Panc1 (cell line): ENCODE data around the gene PSMB7.

Experiments used
- POLR2AphosphoS5 ChIP-seq: IDR thresholded peaks from 2 replicates; pipeline ENCODE4 v1.6.1; 2012; ENCODE audit warnings: mild to moderate bottlenecking, low read depth, low read length, moderate library complexity
- TF ChIP-seq, protein P1 (sequence below): fragments of 450-650 bp; IDR thresholded peaks from 2 replicates; pipeline ENCODE4 v1.5.1; 2017; ENCODE audit warnings: mild to moderate bottlenecking
- TF ChIP-seq, protein P2 (sequence below), 2 experiments: IDR thresholded peaks; 2 replicates each; pipeline ENCODE4 v1.6.1; 2011 to 2012; ENCODE audit warnings: low read depth in 2 of 2, control low read depth in 1 of 2, low read length in 1 of 2, mild to moderate bottlenecking in 1 of 2, moderate library complexity in 1 of 2; ENCODE audit not compliant: insufficient read depth in 1 of 2

DNA sequence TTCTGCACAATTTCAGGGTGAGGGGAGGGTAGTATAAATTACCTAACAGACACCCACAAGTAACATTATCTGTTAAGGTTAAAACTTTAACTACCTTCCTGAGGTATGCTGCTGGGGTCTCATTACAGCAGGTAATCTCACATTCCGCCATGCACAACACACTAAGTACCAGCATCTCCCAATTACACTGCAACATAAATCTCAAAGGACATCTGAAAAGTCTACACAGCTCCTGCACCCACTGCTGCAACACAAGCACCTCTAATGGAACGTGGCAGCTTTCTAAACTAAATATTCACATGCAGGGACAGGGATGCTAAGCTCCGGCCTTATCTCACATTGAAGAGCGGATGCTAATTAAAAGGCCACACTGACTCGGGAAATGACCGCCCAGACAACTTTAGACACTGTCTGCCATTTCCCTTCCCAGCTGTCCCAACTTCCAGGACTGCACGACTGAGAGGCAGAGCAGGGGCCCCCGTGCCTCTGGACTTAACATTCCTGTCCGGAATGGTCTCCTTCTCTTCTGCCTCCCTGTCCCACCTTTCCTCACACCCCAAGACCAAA lies 45.9 kb downstream of the PSMB7 start:
- TF ChIP-seq, protein P1, sequence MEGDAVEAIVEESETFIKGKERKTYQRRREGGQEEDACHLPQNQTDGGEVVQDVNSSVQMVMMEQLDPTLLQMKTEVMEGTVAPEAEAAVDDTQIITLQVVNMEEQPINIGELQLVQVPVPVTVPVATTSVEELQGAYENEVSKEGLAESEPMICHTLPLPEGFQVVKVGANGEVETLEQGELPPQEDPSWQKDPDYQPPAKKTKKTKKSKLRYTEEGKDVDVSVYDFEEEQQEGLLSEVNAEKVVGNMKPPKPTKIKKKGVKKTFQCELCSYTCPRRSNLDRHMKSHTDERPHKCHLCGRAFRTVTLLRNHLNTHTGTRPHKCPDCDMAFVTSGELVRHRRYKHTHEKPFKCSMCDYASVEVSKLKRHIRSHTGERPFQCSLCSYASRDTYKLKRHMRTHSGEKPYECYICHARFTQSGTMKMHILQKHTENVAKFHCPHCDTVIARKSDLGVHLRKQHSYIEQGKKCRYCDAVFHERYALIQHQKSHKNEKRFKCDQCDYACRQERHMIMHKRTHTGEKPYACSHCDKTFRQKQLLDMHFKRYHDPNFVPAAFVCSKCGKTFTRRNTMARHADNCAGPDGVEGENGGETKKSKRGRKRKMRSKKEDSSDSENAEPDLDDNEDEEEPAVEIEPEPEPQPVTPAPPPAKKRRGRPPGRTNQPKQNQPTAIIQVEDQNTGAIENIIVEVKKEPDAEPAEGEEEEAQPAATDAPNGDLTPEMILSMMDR = no peak
- TF ChIP-seq, protein P2, sequence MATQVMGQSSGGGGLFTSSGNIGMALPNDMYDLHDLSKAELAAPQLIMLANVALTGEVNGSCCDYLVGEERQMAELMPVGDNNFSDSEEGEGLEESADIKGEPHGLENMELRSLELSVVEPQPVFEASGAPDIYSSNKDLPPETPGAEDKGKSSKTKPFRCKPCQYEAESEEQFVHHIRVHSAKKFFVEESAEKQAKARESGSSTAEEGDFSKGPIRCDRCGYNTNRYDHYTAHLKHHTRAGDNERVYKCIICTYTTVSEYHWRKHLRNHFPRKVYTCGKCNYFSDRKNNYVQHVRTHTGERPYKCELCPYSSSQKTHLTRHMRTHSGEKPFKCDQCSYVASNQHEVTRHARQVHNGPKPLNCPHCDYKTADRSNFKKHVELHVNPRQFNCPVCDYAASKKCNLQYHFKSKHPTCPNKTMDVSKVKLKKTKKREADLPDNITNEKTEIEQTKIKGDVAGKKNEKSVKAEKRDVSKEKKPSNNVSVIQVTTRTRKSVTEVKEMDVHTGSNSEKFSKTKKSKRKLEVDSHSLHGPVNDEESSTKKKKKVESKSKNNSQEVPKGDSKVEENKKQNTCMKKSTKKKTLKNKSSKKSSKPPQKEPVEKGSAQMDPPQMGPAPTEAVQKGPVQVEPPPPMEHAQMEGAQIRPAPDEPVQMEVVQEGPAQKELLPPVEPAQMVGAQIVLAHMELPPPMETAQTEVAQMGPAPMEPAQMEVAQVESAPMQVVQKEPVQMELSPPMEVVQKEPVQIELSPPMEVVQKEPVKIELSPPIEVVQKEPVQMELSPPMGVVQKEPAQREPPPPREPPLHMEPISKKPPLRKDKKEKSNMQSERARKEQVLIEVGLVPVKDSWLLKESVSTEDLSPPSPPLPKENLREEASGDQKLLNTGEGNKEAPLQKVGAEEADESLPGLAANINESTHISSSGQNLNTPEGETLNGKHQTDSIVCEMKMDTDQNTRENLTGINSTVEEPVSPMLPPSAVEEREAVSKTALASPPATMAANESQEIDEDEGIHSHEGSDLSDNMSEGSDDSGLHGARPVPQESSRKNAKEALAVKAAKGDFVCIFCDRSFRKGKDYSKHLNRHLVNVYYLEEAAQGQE (IDR thresholded peaks at IDR 0.05; ENCODE audit: insufficient read depth in 1 of 2, low read depth in 2 of 2, low read length in 1 of 2) = no peak
- TF ChIP-seq POLR2AphosphoS5 = no peak
